ENCODE measurements around the gene IL15RA.

DNA sequence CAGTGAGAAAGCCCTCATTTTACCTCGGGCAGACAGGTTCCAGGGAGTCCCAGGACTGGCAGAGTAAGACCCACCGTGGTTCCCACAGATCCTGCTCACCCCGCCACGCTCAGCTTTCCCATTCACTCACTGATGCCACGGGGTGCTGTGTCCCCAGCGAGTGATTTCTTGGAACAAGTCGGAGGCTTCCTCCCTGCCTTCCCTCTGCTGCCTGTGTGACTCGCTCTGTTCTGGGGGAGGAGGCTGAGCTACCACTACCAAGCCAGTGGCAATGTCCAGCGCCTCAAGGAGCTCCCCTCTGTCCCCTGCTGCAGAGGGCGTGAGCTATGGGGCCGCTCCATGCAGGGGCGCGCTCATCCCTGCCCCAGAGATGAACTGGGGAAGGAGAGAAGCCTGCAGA, 12.6 kb downstream of the IL15RA start:
- TF ChIP-seq, protein P1, sequence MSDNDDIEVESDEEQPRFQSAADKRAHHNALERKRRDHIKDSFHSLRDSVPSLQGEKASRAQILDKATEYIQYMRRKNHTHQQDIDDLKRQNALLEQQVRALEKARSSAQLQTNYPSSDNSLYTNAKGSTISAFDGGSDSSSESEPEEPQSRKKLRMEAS (IDR thresholded peaks at IDR 0.05; ENCODE audit: low read depth, low read length): no peak
- TF ChIP-seq, protein P2, sequence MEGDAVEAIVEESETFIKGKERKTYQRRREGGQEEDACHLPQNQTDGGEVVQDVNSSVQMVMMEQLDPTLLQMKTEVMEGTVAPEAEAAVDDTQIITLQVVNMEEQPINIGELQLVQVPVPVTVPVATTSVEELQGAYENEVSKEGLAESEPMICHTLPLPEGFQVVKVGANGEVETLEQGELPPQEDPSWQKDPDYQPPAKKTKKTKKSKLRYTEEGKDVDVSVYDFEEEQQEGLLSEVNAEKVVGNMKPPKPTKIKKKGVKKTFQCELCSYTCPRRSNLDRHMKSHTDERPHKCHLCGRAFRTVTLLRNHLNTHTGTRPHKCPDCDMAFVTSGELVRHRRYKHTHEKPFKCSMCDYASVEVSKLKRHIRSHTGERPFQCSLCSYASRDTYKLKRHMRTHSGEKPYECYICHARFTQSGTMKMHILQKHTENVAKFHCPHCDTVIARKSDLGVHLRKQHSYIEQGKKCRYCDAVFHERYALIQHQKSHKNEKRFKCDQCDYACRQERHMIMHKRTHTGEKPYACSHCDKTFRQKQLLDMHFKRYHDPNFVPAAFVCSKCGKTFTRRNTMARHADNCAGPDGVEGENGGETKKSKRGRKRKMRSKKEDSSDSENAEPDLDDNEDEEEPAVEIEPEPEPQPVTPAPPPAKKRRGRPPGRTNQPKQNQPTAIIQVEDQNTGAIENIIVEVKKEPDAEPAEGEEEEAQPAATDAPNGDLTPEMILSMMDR (IDR thresholded peaks at IDR 0.05 in 2 of 3, conservative IDR thresholded peaks at IDR 0.05 in 1 of 3; ENCODE audit: control insufficient read depth in 2 of 3, extremely low read depth in 1 of 3, insufficient read depth in 1 of 3, low read depth in 3 of 3, low read length in 3 of 3): no peak
- TF ChIP-seq BRCA1 (IDR thresholded peaks at IDR 0.05; ENCODE audit: low read depth, low read length): no peak
- no peak for TF ChIP-seq EP300 (IDR thresholded peaks at IDR 0.05; ENCODE audit: borderline replicate concordance in 1 of 2, control insufficient read depth in 1 of 2, low read depth in 2 of 2, low read length in 2 of 2)
- TF ChIP-seq POLR2A (IDR thresholded peaks at IDR 0.05; ENCODE audit: low read depth, low read length): no peak
- no peak for TF ChIP-seq MXI1 (IDR thresholded peaks at IDR 0.05; ENCODE audit: low read depth, low read length)
- TF ChIP-seq ETV6 (conservative IDR thresholded peaks at IDR 0.05 in 1 of 2, IDR thresholded peaks at IDR 0.05 in 1 of 2; ENCODE audit: borderline replicate concordance in 1 of 2, low read depth in 1 of 2): no peak
- no peak for TF ChIP-seq TAF1 (IDR thresholded peaks at IDR 0.05; ENCODE audit: borderline replicate concordance, low read depth, low read length)

Data from GM12878 (cell line).